Heart left ventricle (tissue), 13 donors: Measurements from ENCODE around the gene MAP3K5.

Experiments used
- POLR2A ChIP-seq, 2 donors: fragments of 450-650 bp; IDR thresholded peaks; one replicate each; pipeline ENCODE4 v1.6.1; 2017; ENCODE audit warnings: antibody characterized with exemption in 2 of 2, mild to moderate bottlenecking in 2 of 2, moderate library complexity in 2 of 2
- TF ChIP-seq, protein P1 (sequence below), 12 donors: fragments of 200-600 bp; sonication (generic) in 4 of 12; IDR thresholded peaks; one replicate each; pipeline versions ENCODE4 v1.5.0 to v1.8.0; 2018 to 2022; ENCODE audit warnings: antibody characterized with exemption in 12 of 12, mild to moderate bottlenecking in 5 of 12
- donor health status: ischemic (EF 13 %, LVEDD 7.1; RV severe dilation, severe dysfunction).
- donor health status: DM: no; HTN: yes; CAD: no.
- donor health status: DM: no; HTN: no; CAD: no.
- donor health status: ischemic (EF 25% LVEDD 6.9; RV normal size, moderate dysfunction).
- donor health status: ischemic (EF 25% LVEDD 5.7; RV mildly dilated, moderate dysfunction).
- donor health status: ischemic (EF 35%, LVEDD 5.7; RV mildly dilated, moderate dysfunction).
- donor health status: nonischemic (EF 11% LVEDD 7.7; RV severe dilation, severe dysfunction).
- donor health status: DM: yes; HTN: yes; CAD: no.
- donor health status: PGD.
- donor health status: ischemic (EF 29% LVEDD 5.4; RV normal size, mild dysfunction).
- donor health status: nonischemic (EF 23%, LVEDD 6.1; RV moderate dilation, normal function).

GRCh38 chr6:136766274-136766673 lies 26.0 kb downstream of the MAP3K5 start:
- TF ChIP-seq, protein P1, sequence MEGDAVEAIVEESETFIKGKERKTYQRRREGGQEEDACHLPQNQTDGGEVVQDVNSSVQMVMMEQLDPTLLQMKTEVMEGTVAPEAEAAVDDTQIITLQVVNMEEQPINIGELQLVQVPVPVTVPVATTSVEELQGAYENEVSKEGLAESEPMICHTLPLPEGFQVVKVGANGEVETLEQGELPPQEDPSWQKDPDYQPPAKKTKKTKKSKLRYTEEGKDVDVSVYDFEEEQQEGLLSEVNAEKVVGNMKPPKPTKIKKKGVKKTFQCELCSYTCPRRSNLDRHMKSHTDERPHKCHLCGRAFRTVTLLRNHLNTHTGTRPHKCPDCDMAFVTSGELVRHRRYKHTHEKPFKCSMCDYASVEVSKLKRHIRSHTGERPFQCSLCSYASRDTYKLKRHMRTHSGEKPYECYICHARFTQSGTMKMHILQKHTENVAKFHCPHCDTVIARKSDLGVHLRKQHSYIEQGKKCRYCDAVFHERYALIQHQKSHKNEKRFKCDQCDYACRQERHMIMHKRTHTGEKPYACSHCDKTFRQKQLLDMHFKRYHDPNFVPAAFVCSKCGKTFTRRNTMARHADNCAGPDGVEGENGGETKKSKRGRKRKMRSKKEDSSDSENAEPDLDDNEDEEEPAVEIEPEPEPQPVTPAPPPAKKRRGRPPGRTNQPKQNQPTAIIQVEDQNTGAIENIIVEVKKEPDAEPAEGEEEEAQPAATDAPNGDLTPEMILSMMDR (IDR thresholded peaks at IDR 0.05) = no peak
- no peak for TF ChIP-seq POLR2A (IDR thresholded peaks at IDR 0.05)
